Measurements from ENCODE around the gene PCCA. TPM values are rescaled to one million over a fixed set of nuclear protein-coding genes. Genes with fewer than 3 reads are reported as not detected.
A peak's percentile ranks its signal among the peaks of the same experiment; 100 is the strongest.

The PCCA gene
- total and polyA plus RNA-seq, 2 experiments from 2014 or later: 41.9 to 46.6 TPM

DNA sequence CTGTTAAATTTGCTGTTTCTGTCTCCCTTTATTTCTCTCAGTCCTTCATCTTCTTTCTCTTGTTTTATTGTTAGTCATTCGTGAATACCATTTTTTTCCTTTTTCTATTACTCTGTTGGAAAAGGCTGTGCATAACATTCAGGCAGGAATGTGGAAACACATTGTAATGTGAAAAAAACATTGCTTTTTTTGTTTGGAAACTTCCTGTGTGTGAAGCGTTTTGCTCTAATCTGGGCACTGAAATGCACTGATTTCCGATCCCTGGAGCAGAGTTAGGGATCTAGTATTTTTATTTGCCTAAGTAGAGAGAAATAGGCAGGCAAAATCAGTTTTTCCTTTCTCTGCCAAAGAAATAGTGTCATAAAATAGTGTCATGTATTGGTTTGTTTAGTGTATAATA is 155.5 kb downstream of the PCCA start:
- Histone ChIP-seq H3F3A (replicated peaks; ENCODE audit: low read depth) (no peaks in the 10 kb centered on the region), H3K27ac (ENCODE audit: low read depth) (peak overlapping the region; percentile 15), H3K79me2 (replicated peaks; ENCODE audit: insufficient read depth) (peaks cover 5% of the 10 kb centered on the region), H4K20me1 (replicated peaks; ENCODE audit: insufficient read depth) (no peaks in the 10 kb centered on the region), H3K4me1 (ENCODE audit: insufficient read depth) (peaks cover 40% of the 10 kb centered on the region), H3K36me3 (ENCODE audit: insufficient read depth) (no peaks in the 10 kb centered on the region), H2AFZ (no peak overlapping the region), H3K4me2 (peak overlapping the region; percentile 10), H3K27me3 (ENCODE audit: insufficient read depth) (no peaks in the 10 kb centered on the region), H3K4me3 (peak overlapping the region; percentile 5; the same call in 1 of the 2 replicates), H3K9me2 (ENCODE audit: insufficient read depth) (no peaks in the 10 kb centered on the region)
- Mint-ChIP-seq H3K27ac (peak overlapping the region; percentile 83), H3K4me1 (peaks cover 38% of the 10 kb centered on the region), H3K9me3 (peaks cover 22% of the 10 kb centered on the region), H3K27me3 (ENCODE audit: insufficient read depth, low read depth, poor library complexity) (peaks cover 8% of the 10 kb centered on the region), H3K4me3 (peak overlapping the region; percentile 37), H3K36me3 (ENCODE audit: low read depth) (peaks cover 28% of the 10 kb centered on the region)
- TF ChIP-seq JUNB (IDR thresholded peaks at IDR 0.05; ENCODE audit: unreplicated experiment) (peak; percentile 29), ZNF331 (CRISPR knock-in tag; IDR thresholded peaks at IDR 0.05; ENCODE audit: low read depth) (no peak), EZH2 (IDR thresholded peaks at IDR 0.05; ENCODE audit: low read depth, unreplicated experiment) (no peak), STAT1 (IDR thresholded peaks at IDR 0.05; ENCODE audit: unreplicated experiment) (no peak), NANOG (IDR thresholded peaks at IDR 0.05; ENCODE audit: borderline replicate concordance) (peak; percentile 47; the same call in 1 of the 2 replicates)
- TF ChIP-seq, protein P1, sequence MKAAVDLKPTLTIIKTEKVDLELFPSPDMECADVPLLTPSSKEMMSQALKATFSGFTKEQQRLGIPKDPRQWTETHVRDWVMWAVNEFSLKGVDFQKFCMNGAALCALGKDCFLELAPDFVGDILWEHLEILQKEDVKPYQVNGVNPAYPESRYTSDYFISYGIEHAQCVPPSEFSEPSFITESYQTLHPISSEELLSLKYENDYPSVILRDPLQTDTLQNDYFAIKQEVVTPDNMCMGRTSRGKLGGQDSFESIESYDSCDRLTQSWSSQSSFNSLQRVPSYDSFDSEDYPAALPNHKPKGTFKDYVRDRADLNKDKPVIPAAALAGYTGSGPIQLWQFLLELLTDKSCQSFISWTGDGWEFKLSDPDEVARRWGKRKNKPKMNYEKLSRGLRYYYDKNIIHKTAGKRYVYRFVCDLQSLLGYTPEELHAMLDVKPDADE (IDR thresholded peaks at IDR 0.05): no peak
- ATAC-seq (no peak; the same call in 2 of the 3 replicates), DNase-seq (ENCODE audit: low spot score) (peak; percentile 35)

DNA sequence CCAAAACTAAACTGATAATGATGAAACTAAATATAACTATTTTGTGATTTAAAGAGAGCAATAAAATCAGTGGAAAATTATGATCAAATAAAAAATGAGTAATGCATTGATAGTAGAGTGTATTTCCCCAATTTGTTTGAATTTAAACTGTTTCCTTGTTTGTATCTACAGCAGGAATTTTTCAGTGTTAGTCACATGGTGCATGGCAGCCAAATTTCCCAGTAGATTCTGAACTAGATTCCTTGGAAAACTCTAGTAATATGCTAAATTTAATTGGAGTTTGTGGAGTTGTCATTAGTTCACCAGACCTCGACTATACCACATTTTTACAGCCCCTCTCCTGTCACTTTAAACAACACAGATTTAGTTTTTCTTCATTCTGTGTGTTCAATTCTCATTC is 156.2 kb downstream of the PCCA start:
- peaks cover 28% of the 10 kb centered on the region for H3K36me3 Mint-ChIP-seq (ENCODE audit: low read depth)
- Histone ChIP-seq H3K9me2 (ENCODE audit: insufficient read depth) (no peaks in the 10 kb centered on the region), H3K36me3 (ENCODE audit: insufficient read depth) (no peaks in the 10 kb centered on the region), H3F3A (replicated peaks; ENCODE audit: low read depth) (no peaks in the 10 kb centered on the region), H3K4me3 (no peak overlapping the region), H3K27ac (ENCODE audit: low read depth) (no peak overlapping the region; the same call in 1 of the 2 replicates), H3K79me2 (replicated peaks; ENCODE audit: insufficient read depth) (peaks cover 5% of the 10 kb centered on the region), H3K4me2 (no peak overlapping the region), H2AFZ (no peak overlapping the region), H4K20me1 (replicated peaks; ENCODE audit: insufficient read depth) (no peaks in the 10 kb centered on the region), H3K4me1 (ENCODE audit: insufficient read depth) (peaks cover 33% of the 10 kb centered on the region), H3K27me3 (ENCODE audit: insufficient read depth) (no peaks in the 10 kb centered on the region)
- peaks cover 23% of the 10 kb centered on the region for H3K9me3 Mint-ChIP-seq
- no peak for DNase-seq (ENCODE audit: low spot score)
- ATAC-seq: no peak
- H3K4me1 Mint-ChIP-seq: peaks cover 31% of the 10 kb centered on the region
- no peak for TF ChIP-seq CREB1 (CRISPR knock-in tag; IDR thresholded peaks at IDR 0.05; ENCODE audit: low read depth)
- no peak for TF ChIP-seq EZH2phosphoT487 (IDR thresholded peaks at IDR 0.05; ENCODE audit: unreplicated experiment)
- TF ChIP-seq ZNF114 (CRISPR knock-in tag; IDR thresholded peaks at IDR 0.05): no peak
- TF ChIP-seq NANOG (IDR thresholded peaks at IDR 0.05; ENCODE audit: borderline replicate concordance): no peak
- TF ChIP-seq STAT1 (IDR thresholded peaks at IDR 0.05; ENCODE audit: unreplicated experiment): no peak
- TF ChIP-seq, protein P2, sequence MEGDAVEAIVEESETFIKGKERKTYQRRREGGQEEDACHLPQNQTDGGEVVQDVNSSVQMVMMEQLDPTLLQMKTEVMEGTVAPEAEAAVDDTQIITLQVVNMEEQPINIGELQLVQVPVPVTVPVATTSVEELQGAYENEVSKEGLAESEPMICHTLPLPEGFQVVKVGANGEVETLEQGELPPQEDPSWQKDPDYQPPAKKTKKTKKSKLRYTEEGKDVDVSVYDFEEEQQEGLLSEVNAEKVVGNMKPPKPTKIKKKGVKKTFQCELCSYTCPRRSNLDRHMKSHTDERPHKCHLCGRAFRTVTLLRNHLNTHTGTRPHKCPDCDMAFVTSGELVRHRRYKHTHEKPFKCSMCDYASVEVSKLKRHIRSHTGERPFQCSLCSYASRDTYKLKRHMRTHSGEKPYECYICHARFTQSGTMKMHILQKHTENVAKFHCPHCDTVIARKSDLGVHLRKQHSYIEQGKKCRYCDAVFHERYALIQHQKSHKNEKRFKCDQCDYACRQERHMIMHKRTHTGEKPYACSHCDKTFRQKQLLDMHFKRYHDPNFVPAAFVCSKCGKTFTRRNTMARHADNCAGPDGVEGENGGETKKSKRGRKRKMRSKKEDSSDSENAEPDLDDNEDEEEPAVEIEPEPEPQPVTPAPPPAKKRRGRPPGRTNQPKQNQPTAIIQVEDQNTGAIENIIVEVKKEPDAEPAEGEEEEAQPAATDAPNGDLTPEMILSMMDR (conservative IDR thresholded peaks at IDR 0.05; ENCODE audit: low read depth in 2 of 2): no peak
- no peak for TF ChIP-seq ZNF331 (CRISPR knock-in tag; IDR thresholded peaks at IDR 0.05; ENCODE audit: low read depth)
- peak overlapping the region; percentile 29; the same call in 1 of the 2 replicates for H3K27ac Mint-ChIP-seq
- H3K4me3 Mint-ChIP-seq: no peak overlapping the region
- H3K27me3 Mint-ChIP-seq (ENCODE audit: insufficient read depth, low read depth, poor library complexity): peaks cover 8% of the 10 kb centered on the region

Data from GM23338 (cell line).